ENCODE measurements around the gene KYAT1.

The KYAT1 gene

GRCh38 chr9:128906741-128907140, 25.0 kb upstream of the KYAT1 start:
- no peak for DNase-seq

GRCh38 chr9:128905964-128906363, 24.2 kb upstream of the KYAT1 start:
- no peak for DNase-seq

GRCh38 chr9:128903871-128904620, 22.3 kb upstream of the KYAT1 start:
- DNase-seq: no peak

- DNase-seq: no peak
Observed at GRCh38 chr9:128903079-128903461, 21.3 kb upstream of the KYAT1 start.

GRCh38 chr9:128902351-128903078, 20.8 kb upstream of the KYAT1 start:
- peak; percentile 87 for DNase-seq

GRCh38 chr9:128901822-128902221, 20.1 kb upstream of the KYAT1 start:
- no peak for DNase-seq

GRCh38 chr9:128901379-128901778, 19.6 kb upstream of the KYAT1 start:
- no peak for DNase-seq

GRCh38 chr9:128899566-128900322, 18.0 kb upstream of the KYAT1 start:
- DNase-seq: no peak

- no peak for DNase-seq
Observed at GRCh38 chr9:128898845-128899565, 17.3 kb upstream of the KYAT1 start.

GRCh38 chr9:128898382-128898781, 16.6 kb upstream of the KYAT1 start:
- DNase-seq: no peak

- no peak for DNase-seq
Observed at GRCh38 chr9:128895556-128895955, 13.8 kb upstream of the KYAT1 start.

GRCh38 chr9:128894764-128895163, 13.0 kb upstream of the KYAT1 start:
- no peak for DNase-seq

- no peak for DNase-seq
Observed at GRCh38 chr9:128893354-128893753, 11.6 kb upstream of the KYAT1 start.

GRCh38 chr9:128892221-128892921, 10.6 kb upstream of the KYAT1 start:
- DNase-seq: peak; percentile 43

- no peak for DNase-seq
Observed at GRCh38 chr9:128891321-128892220, 9.8 kb upstream of the KYAT1 start.

- DNase-seq: no peak
Observed at GRCh38 chr9:128887914-128888350, 6.2 kb upstream of the KYAT1 start.

GRCh38 chr9:128887049-128887448, 5.3 kb upstream of the KYAT1 start:
- no peak for DNase-seq

GRCh38 chr9:128886211-128886891, 4.6 kb upstream of the KYAT1 start:
- DNase-seq: no peak

- no peak for DNase-seq
Observed at GRCh38 chr9:128885798-128886197, 4.0 kb upstream of the KYAT1 start.

- no peak for DNase-seq
Observed at GRCh38 chr9:128885376-128885775, 3.6 kb upstream of the KYAT1 start.

- no peak for DNase-seq
Observed at GRCh38 chr9:128884164-128884563, 2.4 kb upstream of the KYAT1 start.

All from CD4-positive, alpha-beta T cell treated with Interleukin-12 subunit alpha and Interleukin-12 subunit beta, for 1 hour (primary cell).